ENCODE measurements around the gene AREL1. TPM values are rescaled to one million over a fixed set of nuclear protein-coding genes. Genes with fewer than 3 reads are reported as not detected.
A peak's percentile ranks its signal among the peaks of the same experiment; 100 is the strongest.

The AREL1 gene
- total and polyA plus RNA-seq, 10 of the 15 experiments (the other 5 are each of a cell fraction or from before 2014, with no cell fraction given): 6.2 to 40.4 (median 23.7) TPM

GRCh38 chr14:74618078-74618952, 94.6 kb downstream of the AREL1 start (continued):
- TF ChIP-seq NFIC (IDR thresholded peaks at IDR 0.05; ENCODE audit: low read depth, low read length) (no peak), CUX1 (IDR thresholded peaks at IDR 0.05; ENCODE audit: insufficient replicate concordance, low read depth, low read length) (no peak), TCF7 (IDR thresholded peaks at IDR 0.05; ENCODE audit: borderline replicate concordance) (no peak), E2F8 (IDR thresholded peaks at IDR 0.05; ENCODE audit: low read depth, partially characterized antibody) (no peak), KDM1A (IDR thresholded peaks at IDR 0.05; ENCODE audit: borderline replicate concordance) (no peak), CREB1 (IDR thresholded peaks at IDR 0.05; ENCODE audit: low read depth) (no peak), ZBED1 (IDR thresholded peaks at IDR 0.05; ENCODE audit: borderline replicate concordance) (no peak), IRF5 (IDR thresholded peaks at IDR 0.05; ENCODE audit: borderline replicate concordance) (no peak), MTA3 (IDR thresholded peaks at IDR 0.05; ENCODE audit: borderline replicate concordance, low read length) (no peak), RB1 (IDR thresholded peaks at IDR 0.05; ENCODE audit: borderline replicate concordance) (no peak), BMI1 (IDR thresholded peaks at IDR 0.05; ENCODE audit: borderline replicate concordance) (no peak), JUND (IDR thresholded peaks at IDR 0.05; ENCODE audit: low read depth, low read length) (no peak), ZNF687 (IDR thresholded peaks at IDR 0.05) (no peak), BACH1 (IDR thresholded peaks at IDR 0.05; ENCODE audit: borderline replicate concordance) (no peak), FOXK2 (IDR thresholded peaks at IDR 0.05) (no peak), MTA2 (IDR thresholded peaks at IDR 0.05; ENCODE audit: low read depth) (peak; percentile 70; the same call in 1 of the 2 replicates)

Measured in GM12878 (cell line).